Astrocyte (in vitro differentiated cells and primary cell): ENCODE data around the gene VKORC1. TPM values are rescaled to one million over a fixed set of nuclear protein-coding genes. Genes with fewer than 3 reads are reported as not detected.

ENCODE experiments used
- DNase-seq: peaks from one replicate; pipeline ENCODE4 v3.0.0-alpha.2; 2010; ENCODE audit warnings: low read depth
- FAIRE-seq: peaks from 2 replicates; lab custom pipeline; 2011; peaks lifted over from hg19 to GRCh38; lab: Jason Lieb, UNC
- H2AFZ ChIP-seq: 2 replicates; pipeline ENCODE4 v1.6.0; 2012; ENCODE audit warnings: low read depth, low read length, inconsistent platforms
- H3K27ac ChIP-seq: 2 replicates; pipeline ENCODE4 v1.5.1; 2011; ENCODE audit warnings: low read depth, low read length, inconsistent platforms
- H3K27me3 ChIP-seq: 2 replicates; pipeline ENCODE4 v1.6.0; 2011; ENCODE audit warnings: low read length, inconsistent platforms; ENCODE audit not compliant: insufficient read depth
- H3K36me3 ChIP-seq: 2 replicates; pipeline ENCODE4 v1.5.1; 2011; ENCODE audit warnings: low read length, inconsistent platforms; ENCODE audit not compliant: insufficient read depth
- H3K4me1 ChIP-seq: 2 replicates; pipeline ENCODE4 v1.5.1; 2011; ENCODE audit warnings: low read length, inconsistent platforms; ENCODE audit not compliant: insufficient read depth
- H3K4me2 ChIP-seq: 2 replicates; pipeline ENCODE4 v1.6.0; 2012; ENCODE audit warnings: low read length, inconsistent platforms
- H3K4me3 ChIP-seq: 2 replicates; pipeline ENCODE4 v1.5.1; 2011; ENCODE audit warnings: low read depth, mild to moderate bottlenecking, low read length, inconsistent platforms; ENCODE audit not compliant: insufficient read depth
- H3K79me2 ChIP-seq: 2 replicates; pipeline ENCODE4 v1.6.0; 2012; ENCODE audit warnings: mild to moderate bottlenecking, low read length, inconsistent platforms; ENCODE audit not compliant: insufficient read depth
- H3K9ac ChIP-seq: 2 replicates; pipeline ENCODE4 v1.6.0; 2012; ENCODE audit warnings: mild to moderate bottlenecking, low read length, inconsistent platforms
- H3K9me3 ChIP-seq: 2 replicates; pipeline ENCODE4 v1.5.1; 2012; ENCODE audit warnings: low read depth, mild to moderate bottlenecking, low read length, inconsistent platforms; ENCODE audit not compliant: insufficient read depth
- H4K20me1 ChIP-seq: 2 replicates; pipeline ENCODE4 v1.6.0; 2012; ENCODE audit warnings: low read length, inconsistent platforms; ENCODE audit not compliant: insufficient read depth
- H3K27ac Mint-ChIP-seq: one replicate; pipeline ENCODE4 v1.8.0; 2021; ENCODE audit warnings: mild to moderate bottlenecking, mixed read lengths; ENCODE audit not compliant: unreplicated experiment
- H3K27me3 Mint-ChIP-seq: one replicate; pipeline ENCODE4 v1.8.0; 2021; ENCODE audit warnings: low read depth, mixed read lengths; ENCODE audit not compliant: unreplicated experiment
- H3K36me3 Mint-ChIP-seq: one replicate; pipeline ENCODE4 v1.8.0; 2021; ENCODE audit warnings: low read depth, mixed read lengths; ENCODE audit not compliant: unreplicated experiment
- H3K4me1 Mint-ChIP-seq: one replicate; pipeline ENCODE4 v1.8.0; 2021; ENCODE audit warnings: low read depth, mixed read lengths; ENCODE audit not compliant: unreplicated experiment
- H3K4me3 Mint-ChIP-seq: one replicate; pipeline ENCODE4 v1.8.0; 2021; ENCODE audit warnings: mild to moderate bottlenecking, moderate library complexity, mixed read lengths; ENCODE audit not compliant: unreplicated experiment
- H3K9me3 Mint-ChIP-seq: one replicate; pipeline ENCODE4 v1.8.0; 2021; ENCODE audit warnings: mild to moderate bottlenecking, mixed read lengths; ENCODE audit not compliant: unreplicated experiment
- CTCF ChIP-seq: IDR thresholded peaks from 2 replicates; pipeline ENCODE4 v1.5.1; 2011; ENCODE audit warnings: low read depth, mild to moderate bottlenecking, inconsistent platforms, low read length, moderate library complexity; ENCODE audit not compliant: insufficient read depth
- EZH2 ChIP-seq: IDR thresholded peaks from 2 replicates; pipeline ENCODE4 v1.6.1; 2012; ENCODE audit warnings: mild to moderate bottlenecking, low read length, inconsistent platforms; ENCODE audit not compliant: insufficient read depth
- total RNA-seq: library from RNA; stranded (reverse); gene quantifications from 2 replicates; pipeline ENCODE4 v1.2.1, GENCODE V29; 2021

VKORC1 gene
- total RNA-seq, 1 donor from 2014 or later: 133 TPM

GRCh38 chr16:31094088-31094423 is 541 bp downstream of the VKORC1 start:
- Mint-ChIP-seq H3K9me3 (no peaks in the 10 kb centered on the region), H3K4me1 (peaks cover 10% of the 10 kb centered on the region), H3K4me3 (peak overlapping the region; percentile 98), H3K36me3 (peaks cover 4% of the 10 kb centered on the region), H3K27ac (peak overlapping the region; percentile 85), H3K27me3 (no peaks in the 10 kb centered on the region)
- TF ChIP-seq CTCF (no peak), EZH2 (no peak)
- Histone ChIP-seq H4K20me1 (peaks cover 15% of the 10 kb centered on the region), H3K4me2 (peak overlapping the region; percentile 97), H3K36me3 (peaks cover 8% of the 10 kb centered on the region), H3K4me1 (peaks cover 4% of the 10 kb centered on the region), H3K27me3 (no peaks in the 10 kb centered on the region), H3K9me3 (no peaks in the 10 kb centered on the region), H3K79me2 (peaks cover 41% of the 10 kb centered on the region), H3K9ac (peak overlapping the region; percentile 87), H3K27ac (peak overlapping the region; percentile 59), H3K4me3 (peak overlapping the region; percentile 93), H2AFZ (peak overlapping the region; percentile 80)
- FAIRE-seq: no peak
- no peak for DNase-seq

- Histone ChIP-seq H3K4me2 (peak overlapping the region; percentile 97), H3K36me3 (peaks cover 8% of the 10 kb centered on the region), H2AFZ (no peak overlapping the region), H3K4me3 (peak overlapping the region; percentile 93), H3K9ac (peak overlapping the region; percentile 87), H3K27ac (peak overlapping the region; percentile 18), H3K4me1 (peaks cover 4% of the 10 kb centered on the region), H3K9me3 (no peaks in the 10 kb centered on the region), H4K20me1 (peaks cover 15% of the 10 kb centered on the region), H3K27me3 (no peaks in the 10 kb centered on the region), H3K79me2 (peaks cover 48% of the 10 kb centered on the region)
- H3K36me3 Mint-ChIP-seq: peaks cover 5% of the 10 kb centered on the region
- DNase-seq (no peak), FAIRE-seq (no peak)
- H3K4me1 Mint-ChIP-seq: peaks cover 10% of the 10 kb centered on the region
- no peaks in the 10 kb centered on the region for H3K9me3 Mint-ChIP-seq
- H3K27ac Mint-ChIP-seq: no peak overlapping the region
- TF ChIP-seq CTCF (no peak), EZH2 (no peak)
- H3K27me3 Mint-ChIP-seq: no peaks in the 10 kb centered on the region
- peak overlapping the region; percentile 98 for H3K4me3 Mint-ChIP-seq
Observed at GRCh38 chr16:31093132-31093703, 1.4 kb downstream of the VKORC1 start.

- no peaks in the 10 kb centered on the region for H3K9me3 ChIP-seq
- TF ChIP-seq CTCF (no peak), EZH2 (no peak)
- no peak overlapping the region for H3K27ac Mint-ChIP-seq
- H3K27me3 ChIP-seq: no peaks in the 10 kb centered on the region
- H3K4me1 Mint-ChIP-seq: peaks cover 10% of the 10 kb centered on the region
- no peak overlapping the region for H2AFZ ChIP-seq
- H3K79me2 ChIP-seq: peaks cover 48% of the 10 kb centered on the region
- FAIRE-seq (no peak), DNase-seq (peak; percentile 18)
- H3K9me3 Mint-ChIP-seq: no peaks in the 10 kb centered on the region
- peak overlapping the region; percentile 87 for H3K9ac ChIP-seq
- H3K27me3 Mint-ChIP-seq: no peaks in the 10 kb centered on the region
- H4K20me1 ChIP-seq: peaks cover 15% of the 10 kb centered on the region
- peaks cover 7% of the 10 kb centered on the region for H3K36me3 Mint-ChIP-seq
- H3K4me2 ChIP-seq: peak overlapping the region; percentile 97
- peaks cover 8% of the 10 kb centered on the region for H3K36me3 ChIP-seq
- H3K4me1 ChIP-seq: peaks cover 4% of the 10 kb centered on the region
- H3K4me3 ChIP-seq: no peak overlapping the region
- H3K4me3 Mint-ChIP-seq: peak overlapping the region; percentile 74
- no peak overlapping the region for H3K27ac ChIP-seq
Observed at GRCh38 chr16:31092330-31092729, 2.3 kb downstream of the VKORC1 start.
